Neural cell (in vitro differentiated cells): ENCODE results near the gene TMEM17. TPM values are rescaled to one million over a fixed set of nuclear protein-coding genes. Genes with fewer than 3 reads are reported as not detected.

Experiments used
- H2AFZ ChIP-seq: fragments of 200-600, 300-800 bp; sonication (generic), shearing (Covaris generic); 2 replicates; pipeline ENCODE4 v1.6.0; 2014; ENCODE audit warnings: low read depth, mild to moderate bottlenecking, antibody characterized with exemption, low read length, moderate library complexity
- H3F3A ChIP-seq: fragments of 200-600 bp; shearing (Covaris generic); 2 replicates; pipeline ENCODE4 v1.6.1; 2016; ENCODE audit warnings: mild to moderate bottlenecking, moderate library complexity, mixed read lengths, antibody characterized with exemption, low read length; ENCODE audit not compliant: insufficient read depth, poor library complexity, severe bottlenecking
- H3K27ac ChIP-seq: fragments of 200-600, 300-800 bp; sonication (generic), shearing (Covaris generic); 2 replicates; pipeline ENCODE4 v1.5.1; 2014; ENCODE audit warnings: mild to moderate bottlenecking, low read length, moderate library complexity
- H3K27me3 ChIP-seq: fragments of 300-800, 200-600 bp; sonication (generic), shearing (Covaris generic); 2 replicates; pipeline ENCODE4 v1.6.0; 2014; ENCODE audit warnings: mild to moderate bottlenecking, low read depth, low read length, moderate library complexity; ENCODE audit not compliant: insufficient read depth
- H3K36me3 ChIP-seq: fragments of 300-800, 200-600 bp; sonication (generic), shearing (Covaris generic); 2 replicates; pipeline ENCODE4 v1.5.1; 2014; ENCODE audit warnings: mild to moderate bottlenecking, antibody characterized with exemption, low read length, moderate library complexity; ENCODE audit not compliant: insufficient read depth
- H3K4me2 ChIP-seq: fragments of 300-800, 200-600 bp; sonication (generic), shearing (Covaris generic); 2 replicates; pipeline ENCODE4 v1.6.0; 2014; ENCODE audit warnings: mild to moderate bottlenecking, low read length
- H3K4me3 ChIP-seq: fragments of 300-800, 200-600 bp; sonication (generic), shearing (Covaris generic); 2 replicates; pipeline ENCODE4 v1.5.1; 2014; ENCODE audit warnings: mild to moderate bottlenecking, low read length, moderate library complexity
- H3K79me2 ChIP-seq: fragments of 200-600 bp; shearing (Covaris generic); replicated peaks from 2 replicates; pipeline ENCODE4 v1.6.0; 2014; ENCODE audit warnings: mild to moderate bottlenecking, low read length, moderate library complexity; ENCODE audit not compliant: insufficient read depth
- H3K9ac ChIP-seq: fragments of 300-800, 200-600 bp; sonication (generic), shearing (Covaris generic); 2 replicates; pipeline ENCODE4 v1.6.1; 2016; ENCODE audit warnings: mild to moderate bottlenecking, low read length, mixed read lengths
- H3K9me2 ChIP-seq: fragments of 200-600 bp; shearing (Covaris generic); 2 replicates; pipeline ENCODE4 v1.6.1; 2016; ENCODE audit warnings: mild to moderate bottlenecking, low read length, mixed read lengths; ENCODE audit not compliant: insufficient read depth
- H3K9me3 ChIP-seq: fragments of 200-600, 300-800 bp; sonication (generic), shearing (Covaris generic); 2 replicates; pipeline ENCODE4 v1.6.1; 2016; ENCODE audit warnings: mild to moderate bottlenecking, mixed run types, low read length, moderate library complexity, mixed read lengths
- H4K20me1 ChIP-seq: fragments of 200-600 bp; shearing (Covaris generic); 2 replicates; pipeline ENCODE4 v1.6.1; 2016; ENCODE audit warnings: mild to moderate bottlenecking, mixed run types; ENCODE audit not compliant: insufficient read depth
- CTCF ChIP-seq: fragments of 450-650 bp; IDR thresholded peaks from 2 replicates; pipeline ENCODE4 v1.5.1; 2014; ENCODE audit warnings: antibody characterized with exemption, mild to moderate bottlenecking, moderate library complexity; ENCODE audit not compliant: poor library complexity, severe bottlenecking
- EP300 ChIP-seq: fragments of 450-650 bp; conservative IDR thresholded peaks from 2 replicates; pipeline ENCODE4 v1.6.1; 2014; ENCODE audit warnings: antibody characterized with exemption, mild to moderate bottlenecking, moderate library complexity; ENCODE audit not compliant: poor library complexity, severe bottlenecking
- EZH2 ChIP-seq: fragments of 200-600, 300-800 bp; shearing (Covaris generic), sonication (generic); IDR thresholded peaks from 2 replicates; pipeline ENCODE4 v1.6.1; 2014; ENCODE audit warnings: antibody characterized with exemption, low read length, borderline replicate concordance, mild to moderate bottlenecking; ENCODE audit not compliant: insufficient read depth, poor library complexity, severe bottlenecking
- MXI1 ChIP-seq: fragments of 450-650 bp; conservative IDR thresholded peaks from 2 replicates; pipeline ENCODE4 v1.6.1; 2014; ENCODE audit warnings: antibody characterized with exemption, mild to moderate bottlenecking; ENCODE audit not compliant: poor library complexity, severe bottlenecking
- POLR2AphosphoS5 ChIP-seq: IDR thresholded peaks from 2 replicates; pipeline ENCODE4 v1.6.1; 2012
- RAD21 ChIP-seq: fragments of 450-650 bp; conservative IDR thresholded peaks from 2 replicates; pipeline ENCODE4 v1.6.1; 2014; ENCODE audit warnings: antibody characterized with exemption, mild to moderate bottlenecking, moderate library complexity
- REST ChIP-seq: IDR thresholded peaks from 2 replicates; pipeline ENCODE4 v1.6.1; 2012; ENCODE audit warnings: borderline replicate concordance
- SMC3 ChIP-seq: fragments of 450-650 bp; conservative IDR thresholded peaks from 2 replicates; pipeline ENCODE4 v1.6.1; 2014; ENCODE audit warnings: antibody characterized with exemption, mild to moderate bottlenecking, moderate library complexity; ENCODE audit not compliant: poor library complexity
- TAF1 ChIP-seq: IDR thresholded peaks from 2 replicates; pipeline ENCODE4 v1.6.1; 2012; ENCODE audit warnings: low read depth
- polyA plus RNA-seq: library from polyadenylated mRNA; depleted of rRNA; stranded (reverse); fragments of >200 nt; gene quantifications from 2 replicates; pipeline ENCODE4 v1.2.3, GENCODE V29; 2014

Gene TMEM17
- polyA plus RNA-seq, 1 donor from 2014 or later = 8.6 TPM

GRCh38 chr2:62458671-62459081 is 47.3 kb downstream of the TMEM17 start:
- Histone ChIP-seq H3K4me3 (no peak overlapping the region), H2AFZ (no peak overlapping the region), H3K36me3 (no peaks in the 10 kb centered on the region), H3F3A (no peaks in the 10 kb centered on the region), H3K4me2 (no peak overlapping the region), H3K9me2 (no peaks in the 10 kb centered on the region), H3K27me3 (no peaks in the 10 kb centered on the region), H3K79me2 (no peaks in the 10 kb centered on the region), H4K20me1 (no peaks in the 10 kb centered on the region), H3K27ac (no peak overlapping the region), H3K9ac (no peak overlapping the region), H3K9me3 (no peaks in the 10 kb centered on the region)
- no peak for TF ChIP-seq EP300
- no peak for TF ChIP-seq POLR2AphosphoS5
- TF ChIP-seq EZH2 = no peak
- no peak for TF ChIP-seq SMC3
- TF ChIP-seq RAD21 = no peak
- TF ChIP-seq MXI1 = no peak
- no peak for TF ChIP-seq REST
- TF ChIP-seq CTCF = no peak
- TF ChIP-seq TAF1 = no peak

GRCh38 chr2:62458206-62458641 is 47.8 kb downstream of the TMEM17 start:
- no peak overlapping the region for H3K4me2 ChIP-seq
- H3K27ac ChIP-seq = no peak overlapping the region
- H2AFZ ChIP-seq = no peak overlapping the region
- H3K36me3 ChIP-seq = no peaks in the 10 kb centered on the region
- no peaks in the 10 kb centered on the region for H4K20me1 ChIP-seq
- H3K79me2 ChIP-seq = no peaks in the 10 kb centered on the region
- no peak overlapping the region for H3K9ac ChIP-seq
- H3F3A ChIP-seq = no peaks in the 10 kb centered on the region
- H3K27me3 ChIP-seq = no peaks in the 10 kb centered on the region
- no peak for TF ChIP-seq CTCF
- no peak for TF ChIP-seq MXI1
- no peak for TF ChIP-seq EP300
- TF ChIP-seq RAD21 = no peak
- no peak for TF ChIP-seq SMC3
- TF ChIP-seq EZH2 = no peak
- TF ChIP-seq REST = no peak
- TF ChIP-seq TAF1 = no peak
- TF ChIP-seq POLR2AphosphoS5 = no peak
- no peaks in the 10 kb centered on the region for H3K9me3 ChIP-seq
- no peaks in the 10 kb centered on the region for H3K9me2 ChIP-seq
- H3K4me3 ChIP-seq = no peak overlapping the region
